ENCODE results near the gene RNF41.
"Not testable (repeated sequence)": the region's sequence is repeated elsewhere in the genome, so short reads cannot be mapped to it uniquely, and the experiment has no call there.

RNF41 gene
- long read RNA-seq, donor 1, full-length matches to known transcripts: 5 of 65 reads
- long read RNA-seq, donor 1, partial matches to known transcripts: 60 of 65 reads
- long read RNA-seq, donor 1, other reads (novel, unspliced or antisense): 0 of 65 reads
- long read RNA-seq, donor 2, full-length matches to known transcripts: 5 of 5 reads
- long read RNA-seq, donor 2, partial matches to known transcripts: 0 of 5 reads
- long read RNA-seq, donor 2, other reads (novel, unspliced or antisense): 0 of 5 reads
- long read RNA-seq, donor 3, full-length matches to known transcripts: 8 of 8 reads
- long read RNA-seq, donor 3, partial matches to known transcripts: 0 of 8 reads
- long read RNA-seq, donor 3, other reads (novel, unspliced or antisense): 0 of 8 reads
- long read RNA-seq, donor 4, full-length matches to known transcripts: 11 of 73 reads
- long read RNA-seq, donor 4, partial matches to known transcripts: 57 of 73 reads
- long read RNA-seq, donor 4, other reads (novel, unspliced or antisense): 5 of 73 reads
- long read RNA-seq, donor 5, full-length matches to known transcripts: 12 of 65 reads
- long read RNA-seq, donor 5, partial matches to known transcripts: 35 of 65 reads
- long read RNA-seq, donor 5, other reads (novel, unspliced or antisense): 18 of 65 reads
- long read RNA-seq, donor 6, full-length matches to known transcripts: 12 of 43 reads
- long read RNA-seq, donor 6, partial matches to known transcripts: 22 of 43 reads
- long read RNA-seq, donor 6, other reads (novel, unspliced or antisense): 9 of 43 reads
- long read RNA-seq, donor 7, full-length matches to known transcripts: 11 of 142 reads
- long read RNA-seq, donor 7, partial matches to known transcripts: 116 of 142 reads
- long read RNA-seq, donor 7, other reads (novel, unspliced or antisense): 15 of 142 reads
- long read RNA-seq, donor 8, full-length matches to known transcripts: 7 of 7 reads
- long read RNA-seq, donor 8, partial matches to known transcripts: 0 of 7 reads
- long read RNA-seq, donor 8, other reads (novel, unspliced or antisense): 0 of 7 reads

GRCh38 chr12:56221757-56222530, at the start of gene RNF41:
Gene RNF41 (minus strand): TSS chr12:56221922. CDS start chr12:56214047, 7,875 bp downstream.
- DNase-seq: peak; percentile 95

GRCh38 chr12:56271031-56271430, 49.3 kb upstream of the RNF41 start:
- DNase-seq: no peak

GRCh38 chr12:56267443-56268071, 45.8 kb upstream of the RNF41 start:
- DNase-seq: peak; percentile 10

- peak; percentile 99 for DNase-seq
Measured at GRCh38 chr12:56266693-56267442, 45.1 kb upstream of the RNF41 start, which contains the start of gene COQ10A. Gene COQ10A (plus strand): TSS chr12:56266942. CDS start chr12:56267119, 177 bp downstream.

- DNase-seq: not testable (repeated sequence)
Measured at GRCh38 chr12:56266068-56266692, 44.5 kb upstream of the RNF41 start.

GRCh38 chr12:56262955-56263354, 41.2 kb upstream of the RNF41 start:
- not testable (repeated sequence) for DNase-seq

GRCh38 chr12:56261503-56262232, 39.9 kb upstream of the RNF41 start:
- no peak for DNase-seq

- DNase-seq: no peak
Measured at GRCh38 chr12:56260921-56261320, 39.2 kb upstream of the RNF41 start.

- no peak for DNase-seq
Measured at GRCh38 chr12:56260380-56260779, 38.7 kb upstream of the RNF41 start.

GRCh38 chr12:56258820-56259183, 37.1 kb upstream of the RNF41 start:
- no peak for DNase-seq

GRCh38 chr12:56258068-56258819, 36.5 kb upstream of the RNF41 start, which contains the start of gene ANKRD52:
Gene ANKRD52 (minus strand): TSS chr12:56258384. CDS start chr12:56258269, 115 bp downstream.
- DNase-seq: peak; percentile 97

- DNase-seq: peak; percentile 73
Measured at GRCh38 chr12:56257491-56258067, 35.9 kb upstream of the RNF41 start.

GRCh38 chr12:56257071-56257470, 35.3 kb upstream of the RNF41 start:
- no peak for DNase-seq

GRCh38 chr12:56256326-56256960, 34.7 kb upstream of the RNF41 start:
- no peak for DNase-seq

GRCh38 chr12:56255671-56256070, 33.9 kb upstream of the RNF41 start:
- no peak for DNase-seq

GRCh38 chr12:56253091-56253490, 31.4 kb upstream of the RNF41 start:
- no peak for DNase-seq

- no peak for DNase-seq
Measured at GRCh38 chr12:56252649-56253048, 30.9 kb upstream of the RNF41 start.

- DNase-seq: no peak
Measured at GRCh38 chr12:56248711-56249110, 27.0 kb upstream of the RNF41 start.

Data from right kidney (tissue), 9 donors.